ENCODE results near the gene NRCAM.

- TF ChIP-seq, protein P1, sequence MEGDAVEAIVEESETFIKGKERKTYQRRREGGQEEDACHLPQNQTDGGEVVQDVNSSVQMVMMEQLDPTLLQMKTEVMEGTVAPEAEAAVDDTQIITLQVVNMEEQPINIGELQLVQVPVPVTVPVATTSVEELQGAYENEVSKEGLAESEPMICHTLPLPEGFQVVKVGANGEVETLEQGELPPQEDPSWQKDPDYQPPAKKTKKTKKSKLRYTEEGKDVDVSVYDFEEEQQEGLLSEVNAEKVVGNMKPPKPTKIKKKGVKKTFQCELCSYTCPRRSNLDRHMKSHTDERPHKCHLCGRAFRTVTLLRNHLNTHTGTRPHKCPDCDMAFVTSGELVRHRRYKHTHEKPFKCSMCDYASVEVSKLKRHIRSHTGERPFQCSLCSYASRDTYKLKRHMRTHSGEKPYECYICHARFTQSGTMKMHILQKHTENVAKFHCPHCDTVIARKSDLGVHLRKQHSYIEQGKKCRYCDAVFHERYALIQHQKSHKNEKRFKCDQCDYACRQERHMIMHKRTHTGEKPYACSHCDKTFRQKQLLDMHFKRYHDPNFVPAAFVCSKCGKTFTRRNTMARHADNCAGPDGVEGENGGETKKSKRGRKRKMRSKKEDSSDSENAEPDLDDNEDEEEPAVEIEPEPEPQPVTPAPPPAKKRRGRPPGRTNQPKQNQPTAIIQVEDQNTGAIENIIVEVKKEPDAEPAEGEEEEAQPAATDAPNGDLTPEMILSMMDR (IDR thresholded peaks at IDR 0.05): no peak
- TF ChIP-seq POLR2A (IDR thresholded peaks at IDR 0.05): no peak
Observed at GRCh38 chr7:108226816-108227299, 229.4 kb downstream of the NRCAM start.

All from adrenal gland (tissue), 5 donors.